AG09319 (cell line): ENCODE measurements around the gene TMEM169.

Experiments
- DNase-seq: peaks from one replicate; pipeline ENCODE4 v3.0.0-alpha.2; 2010; ENCODE audit warnings: low read depth; ENCODE audit errors: extremely low read depth
- TF ChIP-seq, protein P1 (sequence below): IDR thresholded peaks from 2 replicates; pipeline ENCODE4 v1.5.1; 2011; ENCODE audit warnings: low read depth, mild to moderate bottlenecking, inconsistent platforms, low read length, moderate library complexity

TMEM169 gene

DNA sequence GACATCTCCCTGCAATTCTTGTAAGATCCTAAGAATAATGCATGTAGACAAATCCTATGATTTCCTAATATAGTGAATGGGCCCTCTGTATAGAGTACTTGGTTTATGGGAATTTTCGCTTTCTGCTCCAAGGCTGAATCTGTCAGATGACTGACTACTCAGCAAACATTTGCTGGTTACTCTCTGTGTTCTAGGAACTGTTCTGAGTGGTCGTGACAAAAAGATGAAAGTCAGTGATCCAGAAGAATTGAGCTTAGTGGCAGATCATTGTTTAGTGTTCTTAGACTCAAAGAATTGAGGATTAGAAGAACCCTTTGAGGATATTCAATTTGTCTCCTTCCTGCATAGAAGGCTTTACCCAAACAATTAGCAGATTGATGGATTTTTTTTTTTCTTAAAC is 37.4 kb downstream of the TMEM169 start:
- no peak for DNase-seq
- TF ChIP-seq, protein P1, sequence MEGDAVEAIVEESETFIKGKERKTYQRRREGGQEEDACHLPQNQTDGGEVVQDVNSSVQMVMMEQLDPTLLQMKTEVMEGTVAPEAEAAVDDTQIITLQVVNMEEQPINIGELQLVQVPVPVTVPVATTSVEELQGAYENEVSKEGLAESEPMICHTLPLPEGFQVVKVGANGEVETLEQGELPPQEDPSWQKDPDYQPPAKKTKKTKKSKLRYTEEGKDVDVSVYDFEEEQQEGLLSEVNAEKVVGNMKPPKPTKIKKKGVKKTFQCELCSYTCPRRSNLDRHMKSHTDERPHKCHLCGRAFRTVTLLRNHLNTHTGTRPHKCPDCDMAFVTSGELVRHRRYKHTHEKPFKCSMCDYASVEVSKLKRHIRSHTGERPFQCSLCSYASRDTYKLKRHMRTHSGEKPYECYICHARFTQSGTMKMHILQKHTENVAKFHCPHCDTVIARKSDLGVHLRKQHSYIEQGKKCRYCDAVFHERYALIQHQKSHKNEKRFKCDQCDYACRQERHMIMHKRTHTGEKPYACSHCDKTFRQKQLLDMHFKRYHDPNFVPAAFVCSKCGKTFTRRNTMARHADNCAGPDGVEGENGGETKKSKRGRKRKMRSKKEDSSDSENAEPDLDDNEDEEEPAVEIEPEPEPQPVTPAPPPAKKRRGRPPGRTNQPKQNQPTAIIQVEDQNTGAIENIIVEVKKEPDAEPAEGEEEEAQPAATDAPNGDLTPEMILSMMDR = no peak

DNA sequence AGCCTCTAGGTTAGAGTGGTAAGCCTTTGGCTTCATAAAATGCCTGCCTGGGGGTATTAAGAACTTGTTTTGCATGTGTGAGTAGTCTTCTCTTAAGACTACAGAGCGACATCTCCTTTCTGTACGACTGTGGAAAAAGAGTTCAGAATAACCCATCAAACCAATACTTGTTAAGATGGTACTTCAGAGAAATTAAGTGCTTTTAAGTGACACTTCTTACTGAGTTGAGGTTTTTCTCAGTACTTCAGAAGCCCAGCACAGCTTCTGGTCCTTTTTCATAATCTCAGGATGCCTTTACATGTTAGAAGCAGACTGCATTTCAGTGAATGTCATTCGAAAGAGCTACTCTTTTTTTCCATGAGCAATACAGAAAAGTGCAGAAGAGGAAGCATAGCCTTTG is 38.3 kb downstream of the TMEM169 start:
- TF ChIP-seq, protein P1 = no peak
- DNase-seq = no peak

DNA sequence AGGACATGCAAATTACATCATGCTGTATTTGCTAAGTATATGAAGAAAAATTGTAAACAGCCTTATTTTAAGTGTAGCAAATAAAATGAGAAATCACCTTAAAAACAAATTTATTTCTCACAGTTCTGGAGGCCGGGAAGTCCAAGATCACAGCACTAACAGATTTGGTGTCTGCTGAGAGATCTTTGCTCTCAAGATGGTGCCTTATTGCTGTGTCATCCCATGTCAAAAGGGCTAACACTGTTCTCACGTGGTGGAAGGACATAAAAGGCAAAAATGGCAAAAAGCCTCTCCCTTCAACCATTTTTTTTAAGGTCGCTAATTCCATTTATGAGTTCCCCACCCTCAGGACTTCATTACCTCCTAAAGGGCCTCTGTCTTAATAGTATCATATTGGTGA is 39.5 kb downstream of the TMEM169 start:
- TF ChIP-seq, protein P1 = no peak
- DNase-seq = no peak

DNA sequence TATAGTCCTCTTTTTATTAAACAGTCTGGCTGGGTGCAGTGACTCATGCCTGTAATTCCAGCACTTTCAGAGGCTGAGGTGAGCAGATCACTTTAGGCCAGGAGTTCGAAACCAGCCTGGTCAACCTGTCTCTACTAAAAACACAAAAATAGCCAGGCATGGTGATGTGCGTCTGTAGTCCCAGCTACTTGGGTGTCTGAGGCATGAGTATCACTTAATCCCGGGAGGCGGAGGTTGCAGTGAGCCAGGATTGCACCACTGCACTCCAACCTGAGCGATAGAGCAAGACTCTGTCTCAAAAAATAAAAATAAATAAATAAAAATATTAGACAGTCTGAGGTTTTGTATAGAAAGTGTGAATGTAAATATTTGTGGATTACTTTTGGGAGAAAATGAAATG is 45.2 kb downstream of the TMEM169 start:
- DNase-seq = no peak
- TF ChIP-seq, protein P1 = no peak

DNA sequence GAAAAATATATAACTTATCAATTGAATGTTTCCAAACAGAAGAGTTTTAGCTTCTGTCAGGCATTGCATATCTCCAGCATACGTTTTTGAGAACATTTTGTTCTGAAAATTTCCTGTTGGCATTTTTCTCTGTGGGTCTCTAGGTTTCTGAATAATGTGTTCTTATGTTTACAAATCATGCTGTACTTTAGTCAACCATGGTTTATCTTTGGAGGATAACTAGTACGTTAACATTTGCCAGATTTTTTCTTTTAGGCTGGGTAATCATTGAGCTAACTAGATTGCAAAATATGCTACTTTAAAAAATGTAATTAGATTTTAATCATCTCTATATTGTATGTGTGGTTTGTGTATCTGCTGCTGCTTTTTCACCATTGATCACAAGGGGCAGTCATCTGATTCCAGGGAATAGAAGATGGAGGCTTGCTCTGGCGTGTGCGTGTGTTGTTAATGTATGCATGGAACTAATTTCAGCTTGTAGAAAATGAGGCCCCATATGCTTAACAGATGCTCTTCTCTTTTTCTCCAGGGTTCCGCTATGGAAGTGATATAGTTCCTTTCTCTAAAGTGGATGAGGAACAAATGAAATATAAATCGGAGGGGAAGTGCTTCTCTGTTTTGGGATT is 48.7 kb downstream of the TMEM169 start:
- no peak for DNase-seq
- TF ChIP-seq, protein P1 = peak; percentile 9

DNA sequence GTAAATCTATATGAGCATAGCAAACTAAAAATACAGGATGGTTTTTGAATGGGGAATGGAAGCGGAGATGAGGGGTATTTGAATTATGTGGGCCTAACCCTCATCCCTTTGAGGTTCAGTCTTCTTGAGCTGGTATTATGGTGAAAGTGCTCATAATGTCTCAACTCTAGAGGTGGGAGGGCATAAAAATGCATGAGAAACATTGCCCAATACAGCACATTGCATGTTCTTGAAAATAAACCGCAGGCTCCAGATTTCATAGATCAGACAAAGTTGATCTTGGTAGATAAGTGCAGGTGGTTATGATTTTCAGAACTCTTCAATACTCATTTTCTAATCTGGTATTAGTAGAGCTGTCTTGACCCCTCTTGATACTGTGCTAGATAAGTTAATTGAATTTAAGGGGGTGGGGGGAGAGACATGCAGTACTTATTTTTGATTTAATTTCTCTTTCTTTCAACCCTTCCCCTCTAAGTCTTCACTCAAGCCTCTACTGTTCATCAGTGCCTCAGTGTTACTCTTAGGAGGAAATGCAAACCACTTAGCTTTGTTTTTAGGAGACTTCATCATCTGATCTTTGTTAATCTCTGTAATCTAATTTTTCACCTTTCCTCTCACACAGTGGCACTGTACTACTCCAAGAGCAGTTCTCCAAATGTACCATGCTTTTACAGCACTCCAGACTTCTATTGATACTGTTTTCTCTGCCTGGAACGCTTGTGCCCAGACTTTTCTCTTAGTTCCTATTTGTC is 49.6 kb downstream of the TMEM169 start:
- TF ChIP-seq, protein P1 = no peak
- DNase-seq = no peak

DNA sequence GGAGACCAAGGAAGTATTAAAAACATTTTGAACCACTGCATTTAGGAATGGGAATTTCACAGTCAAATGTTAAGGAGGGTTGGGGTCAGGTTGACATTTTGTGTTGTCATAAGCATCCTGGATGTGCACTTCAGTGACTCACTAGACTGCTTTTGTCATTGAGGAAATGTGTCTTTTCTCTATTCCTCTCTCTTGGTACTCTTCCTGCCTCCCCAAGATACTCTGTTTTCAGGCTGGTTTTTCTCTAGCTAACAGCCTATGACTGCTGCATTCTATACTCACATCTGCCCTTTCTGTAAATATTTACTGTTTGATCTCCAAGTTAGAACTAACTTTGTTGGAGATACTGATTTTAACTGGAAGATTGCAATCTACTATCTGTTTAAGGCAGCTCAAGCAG is 50.9 kb downstream of the TMEM169 start:
- no peak for DNase-seq
- TF ChIP-seq, protein P1 = no peak
